HG03432 (cell line): ENCODE results near the gene OR1F1.
A peak's percentile ranks its signal among the peaks of the same experiment; 100 is the strongest.
"Not testable (repeated sequence)": the region's sequence is repeated elsewhere in the genome, so short reads cannot be mapped to it uniquely, and the experiment has no call there.

Experiments used
- ATAC-seq: cut with Tn5 transposase; IDR thresholded peaks from one replicate; pipeline ENCODE4 v1.9.1; 2021; ENCODE audit warnings: mild to moderate bottlenecking, moderate library complexity; ENCODE audit not compliant: unreplicated experiment

OR1F1 gene

GRCh38 chr16:3171855-3172593 is 16.0 kb upstream of the OR1F1 start:
- no peak for ATAC-seq

DNA sequence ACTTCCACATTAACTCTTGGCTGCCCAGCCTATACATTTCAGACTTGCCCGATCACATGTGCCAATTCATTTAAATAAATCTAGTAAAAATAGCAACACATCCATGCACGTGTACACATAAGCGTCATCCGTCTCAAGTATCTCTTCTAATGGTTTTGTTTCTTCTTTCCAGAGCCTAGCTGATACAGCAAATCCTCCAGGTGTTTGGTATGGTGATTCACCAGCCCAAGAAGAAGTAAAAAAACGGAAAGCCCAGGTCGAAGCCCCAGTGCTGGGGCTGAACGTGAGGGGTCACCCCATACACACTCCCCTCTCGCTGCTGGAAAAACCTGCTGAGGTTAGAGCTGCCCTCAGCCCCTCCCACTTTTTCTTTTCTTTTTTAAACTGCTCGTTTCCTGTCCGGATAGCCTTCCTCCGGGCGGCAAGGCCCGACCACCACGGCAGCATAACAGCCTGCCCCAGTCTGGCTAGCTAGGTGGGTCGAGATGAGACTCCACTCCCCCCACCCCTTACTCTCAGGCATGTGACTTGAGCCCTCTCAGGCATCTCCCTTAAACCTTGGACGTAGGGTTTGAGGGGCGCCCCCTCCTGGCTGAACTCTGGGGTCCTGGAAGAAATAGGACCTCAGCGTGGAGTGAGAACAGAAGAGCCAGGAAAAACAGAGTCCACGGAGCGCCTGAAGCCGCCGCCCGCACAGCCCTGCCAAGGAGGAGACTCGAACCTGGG is 13.9 kb upstream of the OR1F1 start:
- ATAC-seq: no peak

DNA sequence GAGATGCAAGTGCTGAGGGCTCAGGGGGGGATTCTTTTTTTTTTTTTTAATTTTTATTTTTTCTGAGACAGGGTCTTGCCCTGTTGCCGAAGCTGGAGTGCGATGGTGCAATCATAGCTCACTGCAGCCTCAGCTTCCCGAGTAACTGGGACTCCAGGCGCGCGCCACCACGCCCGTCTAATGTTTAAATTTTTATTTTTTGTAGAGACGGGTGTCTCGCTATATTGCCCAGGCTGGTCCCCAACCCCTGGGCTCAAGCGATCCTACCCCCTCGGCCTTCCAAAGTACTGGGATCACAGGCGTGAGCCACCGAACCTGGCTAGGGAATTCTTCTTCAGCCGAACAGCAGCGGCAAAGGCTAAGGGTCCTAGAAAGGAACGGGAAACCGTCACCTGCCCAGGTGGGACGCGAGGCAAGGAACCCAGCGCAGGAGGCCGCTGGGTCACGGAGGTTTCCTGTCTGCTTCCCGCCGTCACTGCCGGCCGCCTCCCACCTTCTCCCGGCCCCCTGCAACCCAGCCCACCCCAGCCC is 13.3 kb upstream of the OR1F1 start:
- ATAC-seq: no peak

- no peak for ATAC-seq
Observed at GRCh38 chr16:3175157-3176093, 12.6 kb upstream of the OR1F1 start.

DNA sequence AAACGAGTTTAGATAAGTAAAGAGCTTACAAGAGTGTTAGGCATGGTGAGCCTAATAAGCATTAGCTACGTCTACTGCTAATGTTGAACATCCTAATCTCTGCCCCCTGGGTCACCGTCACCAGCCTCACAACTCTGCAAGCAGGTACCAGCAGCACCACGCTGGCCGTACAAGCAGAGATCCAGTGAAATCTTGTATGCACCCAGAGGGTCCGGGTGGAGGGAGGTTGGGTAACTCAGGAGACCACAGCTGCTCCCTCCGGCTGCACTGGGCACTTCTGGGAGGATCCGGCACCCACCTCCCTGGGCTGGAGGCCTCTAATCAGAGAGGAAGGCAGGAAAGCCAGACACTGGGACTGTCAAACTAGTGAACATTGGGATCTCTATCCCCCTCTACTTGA is 8.4 kb upstream of the OR1F1 start:
- ATAC-seq: no peak

- no peak for ATAC-seq
Observed at GRCh38 chr16:3180445-3180878, 7.5 kb upstream of the OR1F1 start.

GRCh38 chr16:3182293-3182607 is 5.8 kb upstream of the OR1F1 start:
- ATAC-seq: not testable (repeated sequence)

- ATAC-seq: no peak
Observed at GRCh38 chr16:3182608-3183444, 5.2 kb upstream of the OR1F1 start.

- ATAC-seq: no peak
Observed at GRCh38 chr16:3183445-3184139, 4.4 kb upstream of the OR1F1 start.

GRCh38 chr16:3186946-3187690 is 886 bp upstream of the OR1F1 start:
- ATAC-seq: no peak

DNA sequence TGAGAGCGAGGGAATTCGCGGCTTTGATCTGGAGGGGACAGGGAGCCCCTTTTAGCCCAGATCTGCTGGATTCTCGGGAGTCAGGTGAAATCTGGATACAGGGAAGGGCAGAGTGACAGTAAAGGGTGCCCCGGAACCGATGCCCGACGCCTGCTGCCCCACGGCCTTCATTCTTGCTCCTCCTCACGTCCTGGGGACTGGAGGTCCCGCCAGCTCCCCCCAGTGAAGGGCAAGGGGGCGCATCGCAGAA is 596 bp downstream of the OR1F1 start:
- ATAC-seq: no peak

GRCh38 chr16:3188925-3189825 is 1.2 kb downstream of the OR1F1 start:
- ATAC-seq: peak; percentile 38

- no peak for ATAC-seq
Observed at GRCh38 chr16:3189869-3190268, 1.9 kb downstream of the OR1F1 start.

DNA sequence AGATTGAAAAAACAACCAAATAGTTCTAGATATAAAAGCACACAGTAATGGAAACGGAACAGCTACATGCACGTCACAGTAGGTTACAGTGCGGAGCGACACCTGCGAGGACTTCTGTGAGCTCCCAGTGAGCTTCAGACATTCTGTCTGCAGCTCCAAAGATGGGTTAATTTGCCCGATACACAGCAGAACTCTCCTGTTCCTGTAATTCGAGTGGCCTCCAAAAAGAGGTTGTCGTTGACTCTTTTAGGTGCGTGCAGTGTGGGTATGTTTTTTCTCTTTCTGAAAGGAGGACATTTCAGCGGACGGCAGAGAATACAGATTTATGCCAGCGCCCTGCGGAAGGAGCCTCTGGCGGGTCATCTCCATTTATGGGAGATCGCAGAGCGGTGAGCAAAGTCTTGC is 2.9 kb downstream of the OR1F1 start:
- no peak for ATAC-seq

- no peak for ATAC-seq
Observed at GRCh38 chr16:3192476-3193019, 4.5 kb downstream of the OR1F1 start.

GRCh38 chr16:3193221-3194212 is 5.5 kb downstream of the OR1F1 start:
- ATAC-seq: no peak

- no peak for ATAC-seq
Observed at GRCh38 chr16:3194792-3195191, 6.8 kb downstream of the OR1F1 start.
